ENCODE measurements around the gene ABCC11.
A peak's percentile ranks its signal among the peaks of the same experiment; 100 is the strongest.
"Not testable (repeated sequence)": the region's sequence is repeated elsewhere in the genome, so short reads cannot be mapped to it uniquely, and the experiment has no call there.

Gene ABCC11

DNA sequence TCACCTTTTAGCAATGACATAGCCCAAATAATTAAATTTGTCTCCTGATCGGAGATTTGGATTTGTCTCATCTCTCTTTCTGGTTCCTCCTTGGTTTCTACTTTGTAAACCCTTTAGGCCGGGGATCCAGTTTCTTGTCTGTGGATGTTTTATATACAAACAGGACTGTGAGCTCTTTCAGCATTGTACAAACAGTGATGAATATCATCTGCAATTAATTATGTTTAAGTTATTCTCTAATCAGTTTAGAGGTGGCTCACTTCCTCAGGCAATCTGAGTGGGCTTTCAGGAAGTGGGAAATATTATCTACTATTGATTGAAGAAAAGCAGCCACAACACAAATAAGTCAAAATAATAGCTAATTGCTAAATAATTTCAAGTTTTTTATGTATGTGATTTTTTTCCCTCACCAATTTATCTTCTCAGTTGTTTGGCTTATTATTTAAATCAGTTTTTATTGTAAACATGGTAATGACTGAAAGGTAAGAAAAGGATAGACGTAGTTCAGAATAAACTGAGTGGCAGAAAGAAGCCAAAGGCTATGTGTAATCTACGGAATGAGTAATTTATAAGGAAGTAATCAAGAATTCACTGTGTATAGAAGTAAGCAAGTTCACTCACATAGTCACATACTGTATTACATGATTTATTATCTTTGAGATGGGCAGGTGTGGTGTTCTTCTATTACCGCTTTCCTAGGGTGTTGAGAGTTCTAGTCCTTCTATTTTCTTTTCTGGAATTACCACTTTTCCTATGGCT lies 3.4 kb upstream of the ABCC11 start:
- no peak for DNase-seq (ENCODE audit: low read depth in 2 of 2)

DNA sequence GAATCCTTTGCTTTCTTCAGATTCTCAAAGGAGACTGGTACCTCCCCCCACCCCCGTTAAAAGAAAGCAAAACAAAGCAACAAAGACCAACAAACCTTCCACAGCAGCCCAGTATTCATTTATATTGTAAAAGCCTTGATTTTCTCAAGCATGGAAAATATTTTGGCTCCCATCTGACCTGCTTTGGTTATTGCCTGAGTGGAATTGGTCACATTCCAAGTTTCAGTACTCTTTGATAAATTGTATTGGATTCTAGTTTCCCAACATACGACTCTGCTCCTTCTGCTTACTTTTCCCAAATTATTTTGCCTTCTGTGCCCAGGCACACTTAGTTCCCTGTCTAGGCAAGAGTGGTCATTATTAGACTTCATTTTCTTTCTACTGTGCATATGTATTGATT lies 1.3 kb downstream of the ABCC11 start:
- no peak for DNase-seq (ENCODE audit: low read depth in 2 of 2)

DNA sequence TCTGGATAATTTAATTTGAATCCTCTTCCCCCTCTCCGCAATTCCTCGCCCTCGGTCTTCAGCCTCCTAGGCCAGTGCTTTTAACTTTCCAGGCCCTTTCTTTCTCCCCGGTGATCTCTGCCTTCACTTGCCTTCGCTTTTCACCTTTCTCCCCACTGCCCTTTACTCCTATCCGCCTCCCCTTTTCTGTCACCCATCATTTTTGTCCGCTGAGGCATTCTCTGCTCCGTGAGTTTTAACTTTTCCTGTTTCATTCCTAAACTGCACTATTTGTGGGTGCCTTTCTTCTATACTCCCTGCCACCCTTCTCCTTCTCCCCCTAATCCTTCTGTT lies 2.5 kb downstream of the ABCC11 start:
- no peak for DNase-seq (ENCODE audit: low read depth in 2 of 2)

DNA sequence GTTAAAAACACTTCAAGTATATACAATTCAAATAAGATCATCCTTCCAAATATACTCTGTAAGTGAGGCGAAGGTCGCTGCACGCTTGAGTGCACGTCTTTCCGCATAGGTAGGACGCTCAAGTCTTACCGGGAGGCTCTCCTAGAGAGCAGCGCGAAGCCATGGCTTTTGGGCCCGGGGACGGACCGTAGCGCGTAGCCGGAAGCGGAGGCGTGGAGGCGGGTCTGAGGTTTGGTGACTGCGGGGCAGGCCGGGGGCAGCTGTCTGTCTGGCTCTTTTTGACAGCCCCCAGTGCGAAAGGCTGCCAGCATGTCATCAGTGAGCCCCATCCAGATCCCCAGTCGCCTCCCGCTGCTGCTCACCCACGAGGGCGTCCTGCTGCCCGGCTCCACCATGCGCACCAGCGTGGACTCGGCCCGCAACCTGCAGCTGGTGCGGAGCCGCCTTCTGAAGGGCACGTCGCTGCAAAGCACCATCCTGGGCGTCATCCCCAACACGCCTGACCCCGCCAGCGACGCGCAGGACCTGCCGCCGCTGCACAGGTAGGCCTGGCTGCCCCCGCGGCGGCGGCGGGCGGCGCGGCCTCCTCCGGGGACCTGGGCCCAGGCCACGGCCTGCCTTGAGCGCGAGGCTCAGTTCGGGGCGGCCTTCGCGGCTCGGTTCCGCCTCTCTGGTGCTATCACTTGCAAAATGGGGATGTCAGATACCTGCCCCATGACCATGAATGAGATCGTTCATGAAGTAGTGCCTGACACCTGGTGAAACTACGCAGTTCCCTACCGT lies 3.1 kb downstream of the ABCC11 start, which contains the start of gene LONP2:
LONP2 (plus strand) TSS at position 221 of the 783 bp plus-strand sequence; CDS start at position 310, 89 bp downstream.
- peak; percentile 61 to 91 for DNase-seq (ENCODE audit: low read depth in 2 of 2)

DNA sequence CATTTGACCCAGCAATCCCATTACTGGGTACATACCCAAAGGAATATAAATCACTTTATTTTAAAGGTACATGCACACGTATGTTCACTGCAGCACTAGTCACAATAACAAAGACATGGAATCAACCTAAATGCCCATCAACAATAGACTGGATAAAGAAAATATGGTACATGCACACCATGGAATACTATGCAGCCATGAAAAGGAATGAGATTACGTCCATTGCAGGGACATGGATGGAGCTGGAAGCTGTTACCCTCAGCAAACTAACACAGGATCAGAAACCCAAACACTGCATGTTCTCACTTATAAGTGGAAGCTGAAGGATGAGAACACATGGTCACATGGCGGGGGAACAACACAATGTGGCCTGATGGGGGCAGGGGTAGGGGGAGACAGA lies 7.2 kb downstream of the ABCC11 start:
- DNase-seq (ENCODE audit: low read depth in 2 of 2): not testable (repeated sequence)

DNA sequence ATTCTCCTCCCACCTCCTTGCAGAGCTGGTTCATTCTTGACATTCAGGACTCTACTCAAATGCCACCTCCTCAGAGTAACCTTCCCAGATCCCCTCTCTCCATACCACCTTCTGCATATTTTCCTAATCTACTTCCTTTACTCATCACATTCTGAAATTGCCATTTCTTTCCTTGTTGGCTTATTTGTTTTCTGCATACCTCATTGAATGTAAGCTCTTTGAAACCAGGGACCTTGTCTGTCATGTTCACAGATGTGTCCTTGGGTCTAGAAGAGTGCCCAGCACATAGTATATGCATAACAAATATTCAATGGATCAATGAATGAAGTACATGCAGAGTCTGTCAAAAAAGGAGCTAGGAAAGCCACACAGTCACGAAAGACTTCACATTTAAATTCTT lies 11.1 kb downstream of the ABCC11 start:
- no peak for DNase-seq (ENCODE audit: low read depth in 2 of 2)

DNA sequence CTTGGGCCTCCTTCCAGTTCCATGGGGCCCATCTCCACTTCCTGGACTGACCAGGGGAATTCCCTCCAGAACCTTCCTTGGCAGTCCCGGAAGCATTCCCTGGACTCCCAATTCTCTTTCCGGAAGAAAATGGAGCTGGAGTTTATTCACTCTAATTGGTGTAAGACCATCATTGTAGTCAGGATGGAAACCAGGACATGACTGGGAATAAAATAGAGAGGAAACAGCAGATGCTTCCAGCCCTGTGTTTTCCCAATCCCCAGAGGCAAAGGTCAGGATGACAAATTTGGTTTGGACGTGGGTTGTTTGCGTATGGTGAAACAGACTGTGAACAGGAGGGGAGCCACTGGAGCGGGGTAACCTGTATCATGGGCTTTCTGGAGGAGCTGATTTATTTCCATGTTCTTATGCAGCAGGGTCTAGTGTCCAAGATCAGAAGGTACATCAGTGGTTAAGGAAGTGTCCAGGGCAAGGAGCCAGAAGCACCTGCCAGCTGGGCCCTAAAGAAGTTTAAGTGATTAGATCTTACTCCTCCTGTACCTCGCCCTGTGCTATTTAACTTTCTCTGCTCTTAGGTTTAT lies 11.7 kb downstream of the ABCC11 start:
- no peak for DNase-seq (ENCODE audit: low read depth in 2 of 2)

DNA sequence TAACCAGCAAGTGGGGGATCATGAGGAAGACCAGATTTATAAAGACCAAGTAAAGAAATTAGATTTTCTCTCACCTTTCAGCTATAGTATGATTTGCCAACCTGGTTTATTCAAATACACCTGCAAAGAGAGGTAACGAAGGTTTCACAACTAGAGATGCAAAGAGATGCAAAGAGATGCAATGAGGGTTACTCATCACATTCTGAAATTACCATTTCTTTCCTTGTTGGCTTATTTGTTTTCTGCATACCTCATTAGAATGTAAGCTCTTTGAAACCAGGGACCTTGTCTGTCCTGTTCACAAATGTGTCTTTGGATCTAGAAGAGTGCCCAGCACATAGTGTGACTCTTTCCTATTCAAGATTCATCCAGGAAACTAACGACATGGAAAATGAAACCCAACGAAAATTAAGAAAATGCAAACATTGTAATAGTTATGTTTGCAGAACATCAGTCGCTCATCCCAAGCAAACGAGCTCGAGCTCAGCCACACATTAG lies 12.2 kb downstream of the ABCC11 start:
- DNase-seq (ENCODE audit: low read depth in 2 of 2): no peak

DNA sequence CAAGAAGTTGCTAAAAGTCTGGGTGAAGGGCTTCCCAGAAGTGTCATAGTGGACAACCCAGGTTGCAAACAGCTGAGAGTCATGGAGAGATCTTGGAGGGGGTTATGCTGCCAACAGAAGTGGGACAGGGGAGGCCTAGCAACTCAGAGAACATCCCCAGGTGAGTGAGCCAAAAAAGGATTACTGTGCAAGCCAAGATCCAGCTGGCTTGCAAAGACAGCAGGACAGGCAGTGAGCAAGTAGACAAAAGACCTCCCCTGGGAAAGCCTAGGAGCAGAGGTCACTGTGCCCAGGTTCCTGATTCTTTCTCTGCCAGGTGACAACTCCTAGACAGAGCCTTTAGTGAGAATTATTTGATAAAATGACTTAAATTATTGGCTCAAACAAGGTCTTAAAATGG lies 12.7 kb downstream of the ABCC11 start:
- DNase-seq (ENCODE audit: low read depth in 2 of 2): no peak

DNA sequence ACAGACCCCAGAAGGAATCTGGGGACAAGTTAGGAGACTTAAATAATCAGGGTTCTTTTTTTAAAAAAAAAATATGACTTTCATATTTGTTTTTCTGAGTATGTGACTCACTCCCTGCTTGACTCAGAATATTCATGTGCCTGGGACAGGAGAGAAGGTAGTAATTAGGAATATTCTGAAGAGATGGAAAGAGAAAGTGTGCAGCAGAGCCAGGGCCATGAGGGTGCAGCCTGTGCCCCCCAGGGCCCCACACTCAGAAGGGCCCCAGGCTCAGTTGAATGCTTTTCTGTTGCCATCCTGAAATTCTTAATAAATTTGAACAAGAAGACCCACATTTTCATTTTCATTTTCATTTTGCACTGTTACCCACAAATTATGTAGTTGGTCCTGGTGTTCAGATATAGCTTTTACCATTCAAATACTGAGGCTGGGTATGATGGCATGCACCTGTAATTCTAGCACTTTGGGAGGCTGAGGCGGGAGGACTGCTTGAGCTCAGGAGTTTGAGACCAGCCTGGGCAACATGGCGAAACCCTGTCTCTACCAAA lies 14.8 kb downstream of the ABCC11 start:
- DNase-seq (ENCODE audit: low read depth in 2 of 2): no peak

DNA sequence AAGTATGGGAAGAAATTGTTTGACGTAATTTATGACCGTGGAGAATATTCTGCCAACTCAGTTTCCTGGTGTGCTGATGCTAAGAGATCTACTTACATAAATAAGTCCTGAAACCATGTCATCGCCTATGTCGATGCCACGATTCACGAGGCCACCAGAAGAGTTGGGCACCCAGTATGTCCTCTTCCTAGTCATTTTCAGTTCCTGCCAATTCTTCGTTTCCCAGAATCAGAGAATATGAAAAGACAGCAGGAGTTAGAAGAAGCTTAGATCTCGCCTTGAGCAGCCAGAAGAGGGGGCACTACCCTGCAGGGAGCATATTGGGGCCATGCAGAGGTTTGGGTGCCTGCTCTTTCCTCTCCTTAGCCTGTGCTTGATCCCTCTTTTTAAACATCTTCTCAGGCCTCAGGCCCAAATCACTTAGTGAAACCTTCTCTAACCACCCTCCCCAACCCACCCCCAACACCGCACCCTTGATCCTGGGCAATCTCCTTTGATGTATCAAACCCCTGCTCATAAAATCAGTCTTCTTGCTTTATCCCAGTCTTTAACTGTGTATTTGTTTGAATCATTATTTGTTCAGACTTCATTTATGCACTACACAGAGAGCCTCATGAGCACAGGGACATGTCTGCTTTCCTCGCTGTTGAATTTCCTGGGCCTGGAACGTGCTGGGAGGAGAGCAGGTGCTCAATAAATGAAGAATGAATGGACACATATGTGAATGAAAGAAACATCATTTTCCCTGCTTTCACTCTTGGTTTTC lies 15.4 kb downstream of the ABCC11 start:
- DNase-seq (ENCODE audit: low read depth in 2 of 2): no peak

DNA sequence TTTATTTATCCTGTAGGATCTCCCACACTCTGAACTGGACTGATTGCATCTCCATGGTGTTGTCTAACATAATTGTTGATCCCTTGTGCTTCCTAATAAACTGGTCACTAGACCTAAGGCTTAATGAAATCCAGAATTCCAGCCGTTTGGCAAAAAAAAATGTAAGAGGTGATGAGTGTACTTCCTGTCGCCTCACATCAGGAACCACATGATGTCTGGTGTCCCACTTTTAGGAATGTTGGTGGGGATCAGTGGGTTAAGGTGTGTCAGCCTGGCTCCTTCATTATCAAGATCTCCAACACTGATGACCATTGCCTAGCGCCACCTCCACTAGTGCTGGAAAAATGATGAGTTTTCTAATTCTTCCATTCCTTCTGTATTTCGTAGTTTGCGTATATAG lies 21.9 kb downstream of the ABCC11 start:
- DNase-seq (ENCODE audit: low read depth in 2 of 2): no peak

DNA sequence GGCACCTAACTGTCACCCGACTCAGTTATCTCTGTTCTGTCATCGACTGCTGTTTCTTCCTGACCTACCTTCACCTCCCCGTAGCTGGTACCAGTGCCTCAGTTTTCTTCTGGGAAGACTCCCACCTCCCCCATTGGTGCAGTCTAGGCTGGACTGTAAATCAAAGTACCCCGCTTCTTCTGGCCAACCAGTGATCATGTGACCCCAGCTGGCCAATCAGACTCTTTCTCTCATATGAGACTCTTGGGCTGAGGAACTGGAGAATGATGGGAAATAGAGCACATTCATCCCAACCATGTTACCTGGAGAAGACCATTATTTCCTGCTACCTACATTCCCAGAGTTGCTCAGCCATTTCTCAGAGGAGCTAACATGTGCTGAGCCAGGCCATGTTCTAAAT lies 23.8 kb downstream of the ABCC11 start:
- DNase-seq (ENCODE audit: low read depth in 2 of 2): no peak

DNA sequence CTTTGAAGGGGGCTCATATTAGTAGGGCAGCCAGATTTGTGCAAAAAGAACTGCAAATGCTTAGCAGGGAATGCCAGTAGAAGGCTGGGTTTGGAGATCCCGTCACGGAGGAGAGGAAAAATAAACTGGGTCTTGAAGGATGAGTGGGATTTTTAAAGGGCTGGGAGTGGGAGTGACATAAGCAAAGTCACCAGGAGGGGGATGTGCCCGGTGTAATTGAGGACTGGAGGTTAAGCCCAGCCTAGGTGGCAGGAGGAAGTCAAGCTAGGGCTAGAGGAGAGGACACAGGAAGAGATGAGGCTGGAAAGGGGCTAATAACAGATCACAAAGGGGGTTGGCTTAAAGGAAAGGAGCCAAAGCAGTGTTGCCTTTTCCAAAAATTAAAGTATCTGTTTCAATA lies 26.4 kb downstream of the ABCC11 start:
- no peak for DNase-seq (ENCODE audit: low read depth in 2 of 2)

DNA sequence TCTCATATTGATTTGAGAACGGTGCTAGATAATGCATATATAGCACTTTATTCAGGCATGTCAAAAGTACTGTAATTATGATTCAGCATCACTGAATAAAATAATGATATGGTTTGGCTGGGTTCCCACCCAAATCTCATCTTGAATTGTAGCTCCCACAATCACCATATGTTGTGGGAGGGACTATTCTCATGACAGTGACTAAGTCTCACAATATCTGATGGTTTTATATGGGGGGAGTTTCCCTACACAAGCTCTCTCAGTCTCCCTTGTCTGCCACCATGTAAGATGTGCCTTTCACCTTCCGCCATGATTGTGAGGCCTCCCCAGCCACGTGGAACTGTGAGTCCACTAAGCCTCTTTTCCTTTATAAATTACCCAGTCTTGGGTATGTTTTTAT lies 28.9 kb downstream of the ABCC11 start:
- no peak for DNase-seq (ENCODE audit: low read depth in 2 of 2)

DNA sequence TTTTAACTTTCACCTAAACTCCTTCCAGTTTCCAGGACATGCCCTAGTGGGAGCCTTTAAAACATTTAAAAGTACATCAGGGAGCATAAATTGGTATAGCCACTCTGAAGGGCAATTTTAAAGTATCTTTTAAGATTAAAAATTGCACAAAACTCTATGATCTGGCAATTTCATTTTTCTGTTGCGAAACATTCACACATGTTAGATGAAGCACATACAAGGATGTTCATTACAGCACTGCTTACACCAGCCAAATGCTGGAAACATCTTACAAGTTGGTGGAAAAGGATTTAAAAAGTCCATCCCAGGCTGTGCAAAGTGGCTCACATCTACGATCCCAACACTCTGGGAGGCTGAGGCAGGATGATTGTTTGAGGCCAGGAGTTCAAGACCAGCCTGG lies 29.6 kb downstream of the ABCC11 start:
- no peak for DNase-seq (ENCODE audit: low read depth in 2 of 2)

DNA sequence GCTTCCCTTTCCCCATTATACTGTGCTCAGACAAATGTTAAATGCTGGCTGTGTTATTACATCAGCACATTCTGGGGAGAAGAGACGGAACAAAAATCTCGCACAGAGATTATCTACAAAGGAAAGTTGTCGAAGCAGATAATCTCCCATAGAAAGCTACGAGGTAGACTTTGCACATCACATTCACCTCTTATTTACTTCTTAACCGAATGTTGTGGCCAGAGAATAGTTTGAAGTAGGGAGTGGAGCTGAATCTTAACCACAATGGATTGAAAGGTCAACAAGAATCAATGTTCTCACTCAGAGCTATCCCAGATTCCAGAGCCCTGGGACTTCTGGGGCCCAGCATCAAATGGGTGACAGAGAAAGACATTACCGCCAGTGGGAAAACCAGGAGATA lies 31.6 kb downstream of the ABCC11 start:
- DNase-seq (ENCODE audit: low read depth in 2 of 2): no peak

DNA sequence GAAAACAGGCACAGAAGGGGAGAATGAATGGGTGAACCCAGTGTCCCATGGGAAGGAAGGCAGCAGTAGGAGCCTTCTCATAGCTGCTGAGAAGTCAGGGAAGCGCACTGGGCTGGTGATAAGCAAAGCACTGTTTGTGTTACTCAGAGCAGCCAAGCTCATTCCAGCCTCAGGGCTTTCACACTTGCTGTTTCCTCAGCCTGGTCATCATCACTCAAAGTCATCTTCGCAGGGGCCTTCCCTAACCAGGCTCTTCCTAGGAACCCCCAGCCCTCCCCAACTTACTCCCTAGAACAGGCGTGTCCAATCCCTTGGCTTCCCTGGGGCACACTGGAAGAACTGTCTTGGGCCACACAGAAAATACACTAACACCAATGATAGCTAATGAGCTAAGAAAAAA lies 35.3 kb downstream of the ABCC11 start:
- DNase-seq (ENCODE audit: low read depth in 2 of 2): no peak

DNA sequence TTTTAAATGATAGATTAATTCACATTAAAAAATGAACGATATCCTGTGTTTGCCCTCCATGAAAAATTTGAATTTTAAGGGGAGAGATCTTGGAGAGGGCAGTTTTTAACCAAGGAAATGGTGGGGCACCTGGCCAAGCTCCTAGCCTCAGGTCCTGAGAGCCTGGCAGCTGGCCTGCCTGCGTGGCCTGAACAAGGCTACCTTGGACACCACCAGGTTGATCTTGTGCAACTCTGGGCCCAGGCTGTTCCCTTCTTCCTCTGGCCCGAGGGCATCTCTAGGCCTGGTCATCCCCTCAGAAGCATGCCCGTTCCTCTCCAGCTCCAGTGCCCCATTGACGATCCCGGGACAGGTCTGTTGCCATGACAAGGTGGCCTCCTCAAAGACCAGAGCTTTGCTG lies 36.6 kb downstream of the ABCC11 start:
- no peak for DNase-seq (ENCODE audit: low read depth in 2 of 2)

DNA sequence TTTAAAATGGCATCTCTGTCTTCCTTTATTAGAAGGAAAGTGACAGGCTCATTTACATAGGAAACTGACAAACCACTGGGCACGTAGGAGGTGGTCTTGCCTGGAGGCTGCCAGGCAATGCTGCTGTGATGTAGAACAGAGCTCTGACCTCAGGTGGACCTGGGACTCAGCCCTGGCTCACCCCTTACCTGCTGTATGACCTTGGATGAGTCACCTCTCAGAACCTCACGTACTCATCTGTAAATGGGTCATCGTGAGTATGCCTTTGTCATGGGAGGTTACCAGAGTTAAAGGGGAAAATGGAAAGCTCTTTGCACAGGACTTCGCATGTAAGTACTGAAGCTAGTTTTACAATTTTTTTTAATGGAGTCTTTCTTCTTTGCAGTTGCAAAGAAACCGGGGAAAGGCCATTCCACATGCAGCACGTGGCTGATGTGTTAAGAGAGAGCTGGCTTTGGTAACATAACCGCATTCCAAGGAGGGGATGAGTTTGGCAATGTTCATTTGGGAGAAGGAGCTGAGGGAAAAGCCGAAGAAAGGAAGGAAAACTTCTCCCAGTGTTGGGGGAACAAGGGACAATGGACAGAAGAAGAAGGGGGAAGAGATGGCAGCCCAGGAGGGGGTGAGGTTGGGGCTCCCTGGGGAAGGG lies 40.6 kb downstream of the ABCC11 start:
- DNase-seq (ENCODE audit: low read depth in 2 of 2): no peak

DNA sequence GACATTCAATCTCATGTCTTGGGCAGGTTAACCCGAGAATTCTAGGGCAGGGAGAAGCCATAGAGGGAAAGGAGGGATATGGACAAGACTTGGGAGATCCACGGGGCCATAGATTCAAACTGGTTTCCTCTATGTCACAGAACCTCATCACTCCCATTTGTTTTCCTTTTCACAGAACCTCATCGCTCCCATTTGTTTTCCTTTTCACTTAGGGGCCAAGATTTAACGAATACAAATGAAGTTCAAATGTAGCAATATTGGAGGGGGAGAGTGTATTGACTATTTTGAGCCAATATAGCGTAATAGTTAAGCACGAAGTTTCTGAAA lies 42.6 kb downstream of the ABCC11 start:
- no peak for DNase-seq (ENCODE audit: low read depth in 2 of 2)

Data from stimulated activated CD4-positive, alpha-beta T cell treated with anti-CD3 and anti-CD28 coated beads, Interleukin-1b, Interleukin-23, amount 100 ng/mL, for 1 hour (primary cell).